ENCODE data around the gene RNF182.
"Not testable (repeated sequence)": the region's sequence is repeated elsewhere in the genome, so short reads cannot be mapped to it uniquely, and the experiment has no call there.

RNF182 gene

GRCh38 chr6:13972602-13973001, 47.9 kb downstream of the RNF182 start:
- not testable (repeated sequence) for DNase-seq

- DNase-seq = not testable (repeated sequence)
Measured at GRCh38 chr6:13973422-13973821, 48.7 kb downstream of the RNF182 start.

DNA sequence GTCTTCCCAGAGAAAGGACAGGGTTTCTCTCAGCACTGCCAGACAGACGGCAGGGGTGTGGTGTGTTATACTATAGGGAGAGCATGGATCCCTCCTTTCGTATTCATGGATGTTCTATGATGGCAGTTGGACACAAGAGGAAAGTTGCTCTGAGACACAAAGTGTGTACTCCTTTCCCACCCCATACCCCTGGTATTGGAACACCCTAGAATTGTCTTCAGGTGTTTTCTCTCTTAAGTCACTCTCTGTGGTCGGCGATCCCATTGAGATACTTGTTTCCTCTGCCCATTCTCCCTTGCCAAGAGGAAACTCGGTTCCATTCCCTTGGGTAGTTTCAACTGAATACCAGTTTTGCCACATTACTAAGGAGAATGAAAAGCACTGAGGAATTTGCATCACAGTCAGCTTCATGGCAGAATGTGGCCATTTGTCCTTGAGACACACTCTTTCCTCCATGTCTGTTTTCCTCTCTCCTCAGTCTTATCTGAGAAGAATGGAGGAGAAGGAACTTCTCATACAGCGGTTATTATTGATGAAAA, 53.4 kb downstream of the RNF182 start:
- no peak for DNase-seq

- DNase-seq = no peak
Measured at GRCh38 chr6:13978787-13979186, 54.0 kb downstream of the RNF182 start.

GRCh38 chr6:13979284-13980171, 54.8 kb downstream of the RNF182 start:
- no peak for DNase-seq

DNA sequence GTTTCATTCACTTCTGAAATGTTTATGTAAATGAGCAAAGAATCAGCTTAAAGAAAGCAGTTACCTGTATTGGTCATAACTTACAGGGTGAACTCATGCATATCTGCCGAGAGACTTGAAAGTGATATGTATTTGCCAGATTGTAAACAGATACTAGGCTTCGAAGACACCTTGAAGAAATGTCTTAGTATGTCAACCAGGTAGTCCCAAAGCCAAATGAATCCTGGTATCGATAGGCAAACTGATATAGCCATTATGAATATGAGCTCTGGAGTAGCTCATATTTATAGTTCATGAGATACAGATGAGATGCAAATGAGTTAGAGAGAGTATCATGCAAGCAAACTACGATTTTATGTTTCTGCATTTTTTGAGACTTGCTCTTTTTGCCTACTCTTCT, 55.8 kb downstream of the RNF182 start:
- no peak for DNase-seq

DNA sequence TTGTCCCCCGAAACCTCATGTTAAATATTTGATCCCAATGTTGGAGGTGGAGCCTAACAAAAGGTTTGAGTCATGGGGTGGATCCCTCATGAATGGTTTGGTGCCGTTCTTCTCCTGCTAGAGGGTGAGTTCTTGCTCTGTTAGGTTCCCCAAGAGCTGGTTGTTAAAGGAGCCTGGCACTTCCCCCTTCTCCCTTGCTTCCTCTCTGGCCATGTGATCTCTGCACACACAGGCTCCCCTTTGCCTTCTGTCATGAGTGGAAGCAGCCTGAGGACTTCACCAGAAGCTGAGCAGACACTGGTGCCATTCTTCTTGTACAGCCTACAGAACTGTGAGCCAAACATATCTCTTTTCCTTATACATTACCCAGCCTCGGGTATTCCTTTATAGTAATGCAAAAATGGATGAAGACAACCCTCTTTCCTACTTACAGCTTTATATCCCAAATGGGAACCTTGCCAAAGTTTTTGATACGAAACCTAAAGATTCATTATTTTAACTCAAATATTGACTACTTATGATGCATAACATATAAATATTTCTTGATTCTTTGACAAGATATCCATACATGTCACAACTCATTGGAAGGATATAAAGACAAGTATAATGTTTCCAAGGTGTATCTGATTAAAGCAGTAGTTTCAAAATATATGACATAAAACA, 61.0 kb downstream of the RNF182 start:
- no peak for DNase-seq

DNA sequence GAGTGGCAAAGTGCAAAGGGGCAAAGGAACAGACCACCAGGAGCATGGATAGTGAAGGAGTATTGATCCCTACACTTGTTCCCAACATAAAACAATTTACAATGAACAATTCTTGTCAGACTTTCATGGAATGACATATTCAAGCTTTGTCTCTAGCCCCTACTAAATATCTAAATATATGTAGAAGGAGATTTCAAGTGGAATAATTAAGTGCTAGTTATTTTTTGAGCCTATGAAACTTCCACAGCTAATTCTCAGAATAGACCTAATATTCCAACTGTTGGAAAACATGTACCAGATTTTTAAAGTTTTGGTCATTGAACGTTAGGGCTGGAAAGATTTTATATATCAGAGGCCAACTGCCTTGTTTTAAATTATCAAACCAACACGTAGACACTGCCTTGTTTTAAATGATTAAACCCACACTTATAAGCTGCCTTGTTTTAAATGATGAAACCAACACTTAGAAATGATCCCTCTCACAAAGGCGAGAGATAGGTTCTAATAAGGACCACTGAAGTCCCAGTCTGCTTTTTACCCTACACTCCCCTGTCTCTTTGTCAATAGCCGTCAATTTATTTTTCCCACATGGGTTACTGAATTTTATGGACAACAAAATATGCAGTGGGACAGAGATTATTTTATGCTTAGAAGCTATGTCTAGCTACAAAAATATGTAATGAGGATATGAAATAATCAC, 62.1 kb downstream of the RNF182 start:
- DNase-seq = no peak

DNA sequence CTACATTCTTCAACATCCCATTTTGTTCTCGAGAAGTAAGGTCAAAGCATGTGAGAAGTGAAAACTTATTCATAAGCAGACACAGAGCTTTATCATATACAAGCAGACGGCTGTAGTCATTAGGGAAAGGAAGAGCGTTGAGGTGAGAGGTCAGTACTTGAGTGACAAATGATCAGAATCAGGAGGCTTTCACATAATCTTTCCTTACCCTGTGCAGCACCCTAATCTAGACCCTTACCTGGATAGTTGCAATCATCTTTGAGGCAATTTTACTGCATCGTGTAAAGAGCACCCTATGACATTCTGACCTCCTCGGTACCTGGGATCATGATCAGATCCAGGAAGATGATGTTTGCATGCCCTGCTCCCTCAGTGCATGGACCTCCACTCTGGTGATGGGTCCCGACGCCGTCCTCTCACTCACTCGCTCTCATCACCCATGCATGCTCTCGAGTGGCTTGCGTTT, 62.7 kb downstream of the RNF182 start:
- no peak for DNase-seq

GRCh38 chr6:13988049-13988738, 63.4 kb downstream of the RNF182 start:
- no peak for DNase-seq

GRCh38 chr6:13988908-13989307, 64.2 kb downstream of the RNF182 start:
- no peak for DNase-seq

DNA sequence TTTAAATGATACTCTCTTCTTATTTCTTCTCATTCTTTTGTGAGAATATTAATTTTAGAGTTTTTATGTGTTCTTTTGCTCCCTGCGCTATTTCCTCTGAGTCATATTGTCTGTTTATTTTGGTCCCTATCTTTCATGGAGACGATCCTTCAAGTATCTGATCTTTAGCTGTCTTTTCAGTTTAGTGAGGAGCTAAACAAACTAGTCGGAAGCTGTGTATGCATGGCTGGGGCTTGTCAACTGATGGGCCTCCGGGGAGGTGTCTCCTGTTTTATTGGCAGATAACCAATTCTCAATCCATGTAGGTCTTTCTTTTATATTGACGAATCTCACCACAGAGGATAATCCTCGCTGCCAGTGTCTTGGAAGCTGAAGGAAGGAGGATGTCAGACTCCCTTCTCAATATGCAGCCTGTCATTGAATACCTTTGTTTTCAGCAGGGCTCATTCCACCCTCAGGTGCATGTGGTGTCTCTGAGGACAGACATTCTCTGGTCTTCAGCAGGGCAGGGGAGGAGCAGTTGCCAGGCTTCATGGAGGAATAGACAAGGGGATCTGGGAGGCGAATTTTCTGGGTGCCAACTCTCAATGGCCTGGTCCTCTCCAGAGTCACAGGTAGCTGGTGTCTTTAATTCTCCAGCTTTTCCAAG, 64.9 kb downstream of the RNF182 start:
- peak; percentile 22 for DNase-seq

GRCh38 chr6:13990796-13991195, 66.0 kb downstream of the RNF182 start:
- no peak for DNase-seq

GRCh38 chr6:13991393-13991792, 66.6 kb downstream of the RNF182 start:
- DNase-seq = no peak

DNA sequence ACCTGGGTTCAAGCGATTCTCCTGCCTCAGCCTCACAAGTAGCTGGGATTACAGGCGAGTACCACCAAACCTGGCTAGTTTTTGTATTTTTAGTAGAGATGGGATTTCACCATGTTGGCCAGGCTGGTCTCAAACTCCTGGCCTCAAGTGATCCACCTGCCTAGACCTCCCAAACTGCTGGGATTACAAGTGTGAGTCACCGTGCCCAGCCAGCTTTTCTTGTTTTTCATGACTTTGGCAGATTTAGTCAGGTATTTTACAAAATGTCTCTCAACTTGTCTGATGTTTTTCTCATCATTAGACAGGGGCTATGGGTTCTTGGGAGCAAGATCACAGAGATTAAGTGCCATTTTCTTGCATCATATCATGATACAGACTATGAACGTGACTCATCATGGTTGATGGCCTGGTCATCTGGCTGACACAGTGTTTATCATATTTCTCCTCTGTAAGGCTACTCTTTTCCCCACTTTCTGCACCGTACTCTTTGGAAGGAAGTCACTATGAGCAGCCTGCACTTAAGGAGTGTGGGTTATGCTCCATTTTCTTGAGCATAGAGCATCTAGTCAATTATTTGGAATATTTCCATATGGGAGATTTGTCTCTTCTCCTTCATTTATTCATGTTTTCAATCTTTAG, 67.8 kb downstream of the RNF182 start:
- peak; percentile 89 for DNase-seq

DNA sequence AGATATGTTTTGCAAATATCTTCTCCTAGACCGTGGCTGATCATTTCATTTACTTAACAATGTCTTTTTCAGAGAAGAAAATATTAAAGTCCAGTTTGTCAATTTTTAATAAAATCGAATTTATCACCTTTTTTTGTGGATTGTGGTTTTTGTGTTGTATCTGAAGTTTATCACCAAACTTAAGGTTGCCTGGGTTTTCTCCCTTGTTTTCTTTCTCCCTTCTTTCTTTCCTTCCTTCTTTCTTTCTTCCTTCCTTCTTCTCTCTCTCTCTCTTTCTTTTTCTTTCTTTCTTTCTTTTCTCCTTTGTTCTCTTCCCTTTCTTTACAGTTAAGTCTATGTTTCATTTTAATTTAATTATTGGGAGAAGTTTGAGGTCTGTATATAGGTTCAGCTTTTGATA, 68.7 kb downstream of the RNF182 start:
- no peak for DNase-seq

GRCh38 chr6:13998356-13998755, 73.6 kb downstream of the RNF182 start:
- DNase-seq = no peak

DNA sequence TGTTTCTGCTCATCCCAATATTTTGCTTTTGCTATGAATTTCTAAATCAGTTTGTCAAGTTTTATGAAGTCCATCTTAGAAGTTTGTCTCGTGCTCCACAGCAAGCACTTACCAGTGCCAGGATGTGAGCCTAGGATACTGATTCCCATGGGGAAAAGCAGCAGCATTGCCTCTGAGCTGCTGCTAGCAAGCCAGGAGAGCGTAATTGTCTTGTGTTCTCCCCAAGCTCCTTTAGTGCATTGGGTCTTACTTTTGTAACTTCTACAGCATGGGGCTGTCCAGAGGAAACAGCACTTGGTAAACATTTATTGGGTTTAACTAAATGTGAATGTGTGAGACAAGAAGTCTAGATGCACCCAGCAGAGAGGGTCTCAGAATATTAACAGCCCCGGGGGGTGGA, 76.1 kb downstream of the RNF182 start:
- no peak for DNase-seq

- peak; percentile 100 for DNase-seq
Measured at GRCh38 chr6:14001329-14002012, 76.7 kb downstream of the RNF182 start.

- no peak for DNase-seq
Measured at GRCh38 chr6:14002176-14002947, 77.6 kb downstream of the RNF182 start.
